Upper lobe of left lung (tissue), 4 donors: ENCODE data around the gene RIMBP2.

Experiments used
- CTCF ChIP-seq, 6 experiments: fragments of 450-650 bp in 4 of 6; fragments of 200-600 bp in 2 of 6; sonication (generic) in 2 of 6; IDR thresholded peaks; one replicate each; pipeline ENCODE4 v1.5.1; 2016 to 2019; ENCODE audit warnings: antibody characterized with exemption in 6 of 6
- POLR2A ChIP-seq, 4 donors: fragments of 450-650 bp; IDR thresholded peaks; one replicate each; pipeline ENCODE4 v1.5.1; 2016 to 2017; ENCODE audit warnings: antibody characterized with exemption in 4 of 4, mild to moderate bottlenecking in 2 of 4
- POLR2AphosphoS5 ChIP-seq, 2 donors: sonication (generic); formaldehyde crosslinking; IDR thresholded peaks; one replicate each; pipeline ENCODE4 v1.5.1; 2017; ENCODE audit warnings: antibody characterized with exemption in 2 of 2

GRCh38 chr12:130621696-130622298, 94.3 kb downstream of the RIMBP2 start:
- TF ChIP-seq POLR2A (IDR thresholded peaks at IDR 0.05) (no peak), CTCF (IDR thresholded peaks at IDR 0.05) (no peak), POLR2AphosphoS5 (IDR thresholded peaks at IDR 0.05) (no peak)
